Thymus (tissue), 11 donors: ENCODE measurements around the gene ATP2B2. TPM values are rescaled to one million over a fixed set of nuclear protein-coding genes. Genes with fewer than 3 reads are reported as not detected.
A peak's percentile ranks its signal among the peaks of the same experiment; 100 is the strongest.

Experiments
- DNase-seq, 9 donors: peaks; one replicate each; pipeline ENCODE4 v3.0.0-alpha.2; 2013; ENCODE audit warnings: low spot score in 9 of 9, low read depth in 6 of 9, missing footprints in 1 of 9
- H3K27ac ChIP-seq, 2 donors: one replicate each; pipeline ENCODE4 v1.5.1; 2013; ENCODE audit warnings: control low read depth in 1 of 2, low read depth in 1 of 2, low read length in 1 of 2, mild to moderate bottlenecking in 1 of 2, moderate library complexity in 1 of 2
- H3K27me3 ChIP-seq, 2 donors: one replicate each; pipeline ENCODE4 v1.5.1; 2013; ENCODE audit warnings: low read length in 1 of 2; ENCODE audit not compliant: control insufficient read depth in 2 of 2, insufficient read depth in 1 of 2
- H3K36me3 ChIP-seq, 2 donors: one replicate each; pipeline ENCODE4 v1.5.1; 2013; ENCODE audit warnings: low read length in 1 of 2, mild to moderate bottlenecking in 1 of 2, moderate library complexity in 1 of 2; ENCODE audit not compliant: control insufficient read depth in 2 of 2, insufficient read depth in 2 of 2
- H3K4me1 ChIP-seq, 2 donors: one replicate each; pipeline ENCODE4 v1.5.1; 2013; ENCODE audit warnings: low read length in 2 of 2; ENCODE audit not compliant: control insufficient read depth in 2 of 2, insufficient read depth in 2 of 2
- H3K4me3 ChIP-seq, 2 donors: one replicate each; pipeline ENCODE4 v1.5.1; 2013; ENCODE audit warnings: low read length in 2 of 2, control low read depth in 1 of 2, mild to moderate bottlenecking in 1 of 2
- H3K9me3 ChIP-seq, 2 donors: one replicate each; pipeline ENCODE4 v1.5.1; 2013; ENCODE audit warnings: low read length in 1 of 2, mild to moderate bottlenecking in 1 of 2; ENCODE audit not compliant: control insufficient read depth in 2 of 2, insufficient read depth in 1 of 2
- WGBS: extraction: QIAGEN DNeasy Blood & Tissue Kit; methylation state at CpG from one replicate; pipeline ENCODE4 v1.1.7; 2013; 5-methylcytosine and 5-hydroxymethylcytosine counted together
- polyA plus RNA-seq: library from polyadenylated mRNA; stranded (reverse); fragments of 200-250 nt; gene quantifications from one replicate; pipeline ENCODE4 v1.2.3, GENCODE V29; 2013
- total RNA-seq: library from RNA; stranded (reverse); fragments of 120-200 nt; gene quantifications from one replicate; pipeline ENCODE4 v1.2.4, GENCODE V29; 2013
- donor health status: healthy.

ATP2B2 gene
- total and polyA plus RNA-seq, 2 donors, result 0.19 to 0.34 TPM

DNA sequence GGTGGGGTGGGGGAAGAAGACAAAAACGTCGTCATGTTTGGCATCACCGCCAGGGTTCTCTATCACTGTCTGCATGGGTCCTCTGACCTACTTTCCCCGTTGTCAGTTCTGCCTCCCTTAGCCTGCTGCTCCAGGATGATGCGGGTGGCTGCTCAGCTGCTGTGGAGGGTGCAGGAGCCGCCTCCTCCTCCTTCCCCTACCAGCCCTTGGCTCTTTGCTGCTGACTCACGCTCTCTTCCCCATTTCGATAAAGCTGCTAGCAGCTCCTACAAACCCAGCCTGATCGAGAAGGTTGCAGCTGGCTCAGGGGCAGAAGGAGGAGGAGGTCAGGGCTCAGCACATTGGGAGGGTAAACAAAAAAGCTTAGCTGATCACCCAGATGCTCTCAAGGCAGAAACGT is 135.0 kb downstream of the ATP2B2 start:
- H3K4me1 ChIP-seq, result peaks cover 2 to 14% of the 10 kb centered on the region in 2 donors
- WGBS, result 8% methylated on average over 10 of the region's 10 CpGs
- no peaks in the 10 kb centered on the region for H3K36me3 ChIP-seq
- peaks cover 0 to 4% of the 10 kb centered on the region in 2 donors for H3K9me3 ChIP-seq
- no peak overlapping the region for H3K27ac ChIP-seq
- DNase-seq, result peak in 5 of 9 donors; percentile 6 to 56 (median 30)
- no peaks in the 10 kb centered on the region for H3K27me3 ChIP-seq
- no peak overlapping the region for H3K4me3 ChIP-seq

DNA sequence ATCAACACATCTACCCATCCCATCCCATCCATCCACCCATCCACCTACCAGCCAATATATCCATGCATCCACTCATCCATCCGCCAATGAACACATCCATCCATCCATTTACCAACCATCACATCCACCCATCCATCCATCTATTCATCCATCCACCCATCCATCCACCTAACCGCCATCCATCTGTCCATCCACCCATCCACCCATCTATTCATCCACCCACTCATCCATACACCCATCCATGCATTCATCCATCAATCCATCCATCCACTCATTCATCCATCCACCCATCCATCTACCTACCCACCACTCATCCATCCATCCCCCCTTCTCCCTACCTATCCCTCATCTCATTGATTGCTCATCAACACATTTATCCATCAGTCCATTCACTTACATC is 136.9 kb downstream of the ATP2B2 start:
- 100% methylated on average over 2 of the region's 2 CpGs for whole genome bisulfite sequencing
- Histone ChIP-seq H3K27ac (no peak overlapping the region), H3K4me1 (peaks cover 2 to 13% of the 10 kb centered on the region in 2 donors), H3K9me3 (peaks cover 0 to 4% of the 10 kb centered on the region in 2 donors), H3K36me3 (no peaks in the 10 kb centered on the region), H3K27me3 (no peaks in the 10 kb centered on the region), H3K4me3 (no peak overlapping the region)
- no peak for DNase-seq

DNA sequence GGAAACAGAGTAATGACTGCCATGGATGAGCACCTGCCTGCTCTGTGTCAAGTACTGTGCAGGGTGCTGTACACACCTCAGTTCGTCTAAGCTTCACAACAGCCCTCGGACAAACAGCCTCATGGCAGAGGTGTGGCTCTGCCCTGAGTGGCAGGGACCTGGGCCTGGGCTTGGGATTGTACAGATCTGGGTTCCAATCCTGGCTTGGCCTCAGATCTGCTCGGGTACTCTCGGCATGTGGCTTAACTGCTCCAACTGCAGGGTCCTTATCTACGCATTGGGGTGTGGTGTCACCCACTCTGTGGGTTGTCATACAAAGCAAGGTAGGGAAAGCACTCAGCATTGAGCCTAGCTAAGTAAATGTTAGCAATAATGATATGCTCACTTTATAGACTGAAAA is 137.9 kb downstream of the ATP2B2 start:
- peaks cover 2 to 13% of the 10 kb centered on the region in 2 donors for H3K4me1 ChIP-seq
- no peaks in the 10 kb centered on the region for H3K36me3 ChIP-seq
- no peaks in the 10 kb centered on the region for H3K27me3 ChIP-seq
- no peak overlapping the region for H3K4me3 ChIP-seq
- H3K9me3 ChIP-seq, result peaks cover 0 to 6% of the 10 kb centered on the region in 2 donors
- WGBS, result 97% methylated on average over 5 of the region's 5 CpGs
- DNase-seq, result no peak
- no peak overlapping the region for H3K27ac ChIP-seq

DNA sequence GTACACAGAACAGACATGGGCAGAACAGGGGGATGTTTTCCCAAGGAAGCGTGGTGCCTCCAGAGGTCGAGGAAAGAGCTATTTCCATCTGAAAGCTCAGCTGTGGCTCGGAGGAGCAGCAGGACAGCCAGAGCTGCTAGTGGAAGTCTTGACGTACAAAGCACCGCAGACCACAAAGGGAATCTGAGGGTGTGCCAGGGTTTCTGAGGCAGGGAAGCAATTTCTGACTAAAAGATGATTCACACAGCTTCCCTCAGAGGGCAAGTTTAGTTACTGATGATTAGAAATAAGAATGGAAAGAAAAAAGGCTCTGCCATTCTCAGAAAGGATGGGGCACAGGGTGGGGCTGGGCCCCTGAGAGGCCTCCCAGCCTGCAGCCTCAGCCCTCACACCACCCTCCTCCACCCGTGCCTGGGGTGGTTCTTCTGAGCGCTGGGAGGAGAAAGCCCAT is 138.7 kb downstream of the ATP2B2 start:
- Histone ChIP-seq H3K36me3 (no peaks in the 10 kb centered on the region), H3K27me3 (no peaks in the 10 kb centered on the region), H3K4me3 (no peak overlapping the region), H3K4me1 (peaks cover 2 to 13% of the 10 kb centered on the region in 2 donors), H3K27ac (no peak overlapping the region), H3K9me3 (peaks cover 0 to 6% of the 10 kb centered on the region in 2 donors)
- WGBS, result 86% methylated on average over 7 of the region's 7 CpGs
- DNase-seq, result no peak

DNA sequence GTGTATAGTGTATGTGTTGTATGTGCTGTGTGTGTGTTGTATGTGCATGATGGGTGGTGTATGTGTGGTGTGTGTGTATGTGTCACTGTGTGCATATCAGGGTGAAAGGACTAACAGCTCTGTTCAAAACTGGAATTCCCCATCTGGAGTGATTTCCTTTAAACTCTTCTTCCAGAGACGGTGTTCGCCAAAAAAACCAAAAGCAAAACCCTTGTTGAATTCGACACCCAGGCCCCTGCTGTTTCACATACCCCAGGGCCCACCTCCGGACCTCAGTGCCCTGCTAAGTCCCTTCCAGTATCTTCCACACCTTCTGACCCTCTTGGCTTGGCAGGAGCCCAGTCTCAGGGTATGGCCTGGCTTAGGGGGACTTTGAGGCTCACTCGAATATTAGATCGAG is 139.6 kb downstream of the ATP2B2 start:
- no peak for DNase-seq
- Histone ChIP-seq H3K4me1 (peaks cover 0 to 8% of the 10 kb centered on the region in 2 donors), H3K9me3 (peaks cover 0 to 3% of the 10 kb centered on the region in 2 donors), H3K27me3 (no peaks in the 10 kb centered on the region), H3K36me3 (no peaks in the 10 kb centered on the region), H3K4me3 (no peak overlapping the region), H3K27ac (no peak overlapping the region)
- 87% methylated on average over 6 of the region's 6 CpGs for WGBS

DNA sequence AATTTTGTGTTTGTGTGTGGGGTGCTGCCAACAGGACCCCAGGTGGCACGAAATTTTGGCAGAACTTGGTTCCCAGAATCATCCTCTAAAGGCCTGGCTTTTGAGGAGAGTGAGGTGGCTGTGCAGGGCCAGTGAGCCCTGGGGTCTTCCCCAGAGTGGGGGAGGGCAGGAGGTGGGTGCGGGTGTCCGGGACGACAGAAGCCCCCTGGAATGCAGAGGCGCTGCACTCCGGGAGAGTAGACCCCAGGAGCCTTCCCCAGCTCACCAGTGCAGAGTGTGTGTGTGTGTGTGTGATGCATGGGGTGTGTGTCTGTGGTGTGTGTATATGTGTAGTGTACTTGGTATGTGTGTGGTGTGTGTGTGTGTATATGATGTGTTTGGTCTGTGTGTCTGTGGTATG is 140.1 kb downstream of the ATP2B2 start:
- no peak for DNase-seq
- Histone ChIP-seq H3K9me3 (peaks cover 0 to 3% of the 10 kb centered on the region in 2 donors), H3K4me1 (peaks cover 0 to 4% of the 10 kb centered on the region in 2 donors), H3K27me3 (no peaks in the 10 kb centered on the region), H3K4me3 (no peak overlapping the region), H3K36me3 (no peaks in the 10 kb centered on the region), H3K27ac (no peak overlapping the region)
- 96% methylated on average over 6 of the region's 6 CpGs for WGBS

- Histone ChIP-seq H3K36me3 (no peaks in the 10 kb centered on the region), H3K27me3 (no peaks in the 10 kb centered on the region), H3K9me3 (peaks cover 0 to 3% of the 10 kb centered on the region in 2 donors), H3K4me3 (no peak overlapping the region), H3K4me1 (no peaks in the 10 kb centered on the region), H3K27ac (no peak overlapping the region)
- no peak for DNase-seq
- WGBS, result 93% methylated on average over 7 of the region's 7 CpGs
These were observed 140.6 kb downstream of the ATP2B2 start for GRCh38 chr3:10364806-10365205.

GRCh38 chr3:10363935-10364334 is 141.5 kb downstream of the ATP2B2 start:
- Histone ChIP-seq H3K36me3 (no peaks in the 10 kb centered on the region), H3K4me1 (no peaks in the 10 kb centered on the region), H3K27me3 (no peaks in the 10 kb centered on the region), H3K4me3 (no peak overlapping the region), H3K9me3 (peaks cover 0 to 3% of the 10 kb centered on the region in 2 donors), H3K27ac (no peak overlapping the region)
- no peak for DNase-seq
- WGBS, result 94% methylated on average over 1 of the region's 1 CpG

GRCh38 chr3:10361375-10361774 is 144.0 kb downstream of the ATP2B2 start:
- H3K4me3 ChIP-seq, result no peak overlapping the region
- no peak overlapping the region for H3K27ac ChIP-seq
- H3K4me1 ChIP-seq, result no peaks in the 10 kb centered on the region
- peaks cover 0 to 3% of the 10 kb centered on the region in 2 donors for H3K9me3 ChIP-seq
- H3K36me3 ChIP-seq, result no peaks in the 10 kb centered on the region
- H3K27me3 ChIP-seq, result no peaks in the 10 kb centered on the region
- WGBS, result 41% methylated on average over 5 of the region's 5 CpGs
- DNase-seq, result no peak

GRCh38 chr3:10360478-10360877 is 144.9 kb downstream of the ATP2B2 start:
- no peaks in the 10 kb centered on the region for H3K4me1 ChIP-seq
- H3K27ac ChIP-seq, result no peak overlapping the region
- H3K36me3 ChIP-seq, result no peaks in the 10 kb centered on the region
- DNase-seq, result no peak
- WGBS, result 97% methylated on average over 7 of the region's 7 CpGs
- peaks cover 0 to 3% of the 10 kb centered on the region in 2 donors for H3K9me3 ChIP-seq
- no peak overlapping the region for H3K4me3 ChIP-seq
- no peaks in the 10 kb centered on the region for H3K27me3 ChIP-seq
